GM23338 (cell line): ENCODE data around the gene NFATC1. TPM values are rescaled to one million over a fixed set of nuclear protein-coding genes. Genes with fewer than 3 reads are reported as not detected.

Source experiments
- ATAC-seq: fragments of 200-7000 bp; cut with Tn5 transposase; 3 replicates; pipeline ENCODE4 v1.9.1; 2020
- DNase-seq: peaks from one replicate; pipeline ENCODE4 v3.0.0-alpha.2; 2015; ENCODE audit warnings: low spot score
- H2AFZ ChIP-seq: fragments of 200-600 bp; sonication (generic); 2 replicates; pipeline ENCODE4 v1.8.0; 2016; ENCODE audit warnings: antibody characterized with exemption, mild to moderate bottlenecking, moderate library complexity
- H3F3A ChIP-seq: fragments of 200-600 bp; sonication (generic); replicated peaks from 2 replicates; pipeline ENCODE4 v1.8.0; 2017; ENCODE audit warnings: antibody characterized with exemption, mixed run types, low read depth
- H3K27ac ChIP-seq: fragments of 200-600 bp; sonication (generic); 2 replicates; pipeline ENCODE4 v1.6.1; 2016; ENCODE audit warnings: low read depth
- H3K27me3 ChIP-seq: fragments of 200-600 bp; sonication (generic); 2 replicates; pipeline ENCODE4 v1.8.0; 2016; ENCODE audit warnings: mild to moderate bottlenecking, mixed run types, moderate library complexity; ENCODE audit not compliant: insufficient read depth
- H3K36me3 ChIP-seq: fragments of 200-600 bp; sonication (generic); 2 replicates; pipeline ENCODE4 v1.8.0; 2016; ENCODE audit warnings: mild to moderate bottlenecking; ENCODE audit not compliant: insufficient read depth
- H3K4me1 ChIP-seq: fragments of 200-600 bp; sonication (generic); 2 replicates; pipeline ENCODE4 v1.8.0; 2016; ENCODE audit warnings: mild to moderate bottlenecking, moderate library complexity; ENCODE audit not compliant: insufficient read depth
- H3K4me2 ChIP-seq: fragments of 200-600 bp; sonication (generic); 2 replicates; pipeline ENCODE4 v1.7.1; 2017; ENCODE audit warnings: mixed run types
- H3K4me3 ChIP-seq: fragments of 200-600 bp; sonication (generic); 2 replicates; pipeline ENCODE4 v1.6.1; 2016; ENCODE audit warnings: mixed run types
- H3K79me2 ChIP-seq: fragments of 200-600 bp; sonication (generic); replicated peaks from 2 replicates; pipeline ENCODE4 v1.8.0; 2017; ENCODE audit warnings: mild to moderate bottlenecking; ENCODE audit not compliant: insufficient read depth
- H3K9me2 ChIP-seq: fragments of 200-600 bp; sonication (generic); 2 replicates; pipeline ENCODE4 v1.8.0; 2017; ENCODE audit not compliant: insufficient read depth
- H4K20me1 ChIP-seq: fragments of 200-600 bp; sonication (generic); replicated peaks from 2 replicates; pipeline ENCODE4 v1.8.0; 2017; ENCODE audit warnings: mild to moderate bottlenecking; ENCODE audit not compliant: insufficient read depth
- H3K27ac Mint-ChIP-seq: 2 replicates; pipeline ENCODE4 v1.8.0; 2020; ENCODE audit warnings: inconsistent platforms, mild to moderate bottlenecking, moderate library complexity, mixed read lengths
- H3K27me3 Mint-ChIP-seq: 3 replicates; pipeline ENCODE4 v1.8.0; 2022; ENCODE audit warnings: low read depth, mild to moderate bottlenecking, moderate library complexity, mixed read lengths, inconsistent platforms; ENCODE audit not compliant: insufficient read depth, poor library complexity
- H3K36me3 Mint-ChIP-seq: 3 replicates; pipeline ENCODE4 v1.8.0; 2021; ENCODE audit warnings: low read depth, mild to moderate bottlenecking, inconsistent platforms, moderate library complexity, mixed read lengths
- H3K4me1 Mint-ChIP-seq: 3 replicates; pipeline ENCODE4 v1.8.0; 2020; ENCODE audit warnings: mild to moderate bottlenecking, inconsistent platforms, mixed read lengths
- H3K4me3 Mint-ChIP-seq: 3 replicates; pipeline ENCODE4 v1.8.0; 2021; ENCODE audit warnings: moderate library complexity, mild to moderate bottlenecking, inconsistent platforms, mixed read lengths
- H3K9me3 Mint-ChIP-seq: 3 replicates; pipeline ENCODE4 v1.8.0; 2020; ENCODE audit warnings: moderate library complexity, mild to moderate bottlenecking, inconsistent platforms, mixed read lengths
- CREB1 ChIP-seq: fragments of 250-450 bp; sonication (Bioruptor Pico); IDR thresholded peaks from 2 replicates; pipeline ENCODE4 v1.5.0; 2020; ENCODE audit warnings: low read depth, mild to moderate bottlenecking, moderate library complexity
- EZH2 ChIP-seq: fragments of 200-600 bp; sonication (generic); IDR thresholded peaks from one replicate; pipeline ENCODE4 v1.8.0; 2017; ENCODE audit warnings: antibody characterized with exemption, mild to moderate bottlenecking, low read depth; ENCODE audit not compliant: unreplicated experiment
- EZH2phosphoT487 ChIP-seq: fragments of 200-600 bp; sonication (generic); IDR thresholded peaks from one replicate; pipeline ENCODE4 v1.8.1; 2018; ENCODE audit warnings: antibody characterized with exemption; ENCODE audit not compliant: unreplicated experiment
- JUNB ChIP-seq: IDR thresholded peaks from one replicate; pipeline ENCODE4 v1.6.1; 2016; ENCODE audit warnings: antibody characterized with exemption; ENCODE audit not compliant: unreplicated experiment
- NANOG ChIP-seq: IDR thresholded peaks from 2 replicates; pipeline ENCODE4 v1.6.1; 2016; ENCODE audit warnings: antibody characterized with exemption, borderline replicate concordance
- POLR2AphosphoS5 ChIP-seq: IDR thresholded peaks from 2 replicates; pipeline ENCODE4 v1.6.1; 2016; ENCODE audit warnings: antibody characterized with exemption, low read depth
- STAT1 ChIP-seq: IDR thresholded peaks from one replicate; pipeline ENCODE4 v1.6.1; 2016; ENCODE audit warnings: antibody characterized with exemption; ENCODE audit not compliant: unreplicated experiment
- ZNF331 ChIP-seq: fragments of 250-450 bp; sonication (Bioruptor Pico); IDR thresholded peaks from 2 replicates; pipeline ENCODE4 v1.5.0; 2020; ENCODE audit warnings: low read depth, mild to moderate bottlenecking, moderate library complexity
- polyA plus RNA-seq: library from polyadenylated mRNA; unstranded; fragments of >200 nt; fragmentation: Nextera tagmentation; extraction: Ambion mirVana; gene quantifications from 2 replicates; pipeline ENCODE4 v1.2.1, GENCODE V29; 2016
- total RNA-seq: library from RNA; depleted of rRNA; stranded (reverse); fragments of >200 nt; shearing (Covaris generic); gene quantifications from 2 replicates; pipeline ENCODE4 v1.2.3, GENCODE V29; 2014
- TF ChIP-seq, protein P1 (sequence below), 2 experiments: fragments of 200-600 bp in 1 of 2; sonication (generic) in 1 of 2; conservative IDR thresholded peaks; 2 replicates each; pipeline versions ENCODE4 v1.5.1 to v1.6.1; 2016 to 2017; ENCODE audit warnings: antibody characterized with exemption in 2 of 2, low read depth in 2 of 2, mild to moderate bottlenecking in 2 of 2, moderate library complexity in 1 of 2
- TF ChIP-seq, protein P2 (sequence below): IDR thresholded peaks from 2 replicates; pipeline ENCODE4 v1.6.1; 2016; ENCODE audit warnings: antibody characterized with exemption

The NFATC1 gene
- total and polyA plus RNA-seq, 2 experiments from 2014 or later, result 3.9 to 6.4 TPM

- TF ChIP-seq STAT1, result no peak
- TF ChIP-seq EZH2phosphoT487, result no peak
- TF ChIP-seq, protein P1, sequence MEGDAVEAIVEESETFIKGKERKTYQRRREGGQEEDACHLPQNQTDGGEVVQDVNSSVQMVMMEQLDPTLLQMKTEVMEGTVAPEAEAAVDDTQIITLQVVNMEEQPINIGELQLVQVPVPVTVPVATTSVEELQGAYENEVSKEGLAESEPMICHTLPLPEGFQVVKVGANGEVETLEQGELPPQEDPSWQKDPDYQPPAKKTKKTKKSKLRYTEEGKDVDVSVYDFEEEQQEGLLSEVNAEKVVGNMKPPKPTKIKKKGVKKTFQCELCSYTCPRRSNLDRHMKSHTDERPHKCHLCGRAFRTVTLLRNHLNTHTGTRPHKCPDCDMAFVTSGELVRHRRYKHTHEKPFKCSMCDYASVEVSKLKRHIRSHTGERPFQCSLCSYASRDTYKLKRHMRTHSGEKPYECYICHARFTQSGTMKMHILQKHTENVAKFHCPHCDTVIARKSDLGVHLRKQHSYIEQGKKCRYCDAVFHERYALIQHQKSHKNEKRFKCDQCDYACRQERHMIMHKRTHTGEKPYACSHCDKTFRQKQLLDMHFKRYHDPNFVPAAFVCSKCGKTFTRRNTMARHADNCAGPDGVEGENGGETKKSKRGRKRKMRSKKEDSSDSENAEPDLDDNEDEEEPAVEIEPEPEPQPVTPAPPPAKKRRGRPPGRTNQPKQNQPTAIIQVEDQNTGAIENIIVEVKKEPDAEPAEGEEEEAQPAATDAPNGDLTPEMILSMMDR (conservative IDR thresholded peaks at IDR 0.05; ENCODE audit: low read depth in 2 of 2), result no peak
- TF ChIP-seq NANOG, result no peak
- TF ChIP-seq ZNF331 (CRISPR knock-in tag), result no peak
- TF ChIP-seq, protein P2, sequence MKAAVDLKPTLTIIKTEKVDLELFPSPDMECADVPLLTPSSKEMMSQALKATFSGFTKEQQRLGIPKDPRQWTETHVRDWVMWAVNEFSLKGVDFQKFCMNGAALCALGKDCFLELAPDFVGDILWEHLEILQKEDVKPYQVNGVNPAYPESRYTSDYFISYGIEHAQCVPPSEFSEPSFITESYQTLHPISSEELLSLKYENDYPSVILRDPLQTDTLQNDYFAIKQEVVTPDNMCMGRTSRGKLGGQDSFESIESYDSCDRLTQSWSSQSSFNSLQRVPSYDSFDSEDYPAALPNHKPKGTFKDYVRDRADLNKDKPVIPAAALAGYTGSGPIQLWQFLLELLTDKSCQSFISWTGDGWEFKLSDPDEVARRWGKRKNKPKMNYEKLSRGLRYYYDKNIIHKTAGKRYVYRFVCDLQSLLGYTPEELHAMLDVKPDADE, result no peak
- no peak for TF ChIP-seq POLR2AphosphoS5
- TF ChIP-seq JUNB, result no peak
- TF ChIP-seq CREB1 (CRISPR knock-in tag), result no peak
- TF ChIP-seq EZH2, result no peak
- H3K27ac Mint-ChIP-seq, result no peak overlapping the region
- H3K9me3 Mint-ChIP-seq, result no peaks in the 10 kb centered on the region; the same call in 2 of the 3 replicates
- Histone ChIP-seq H4K20me1 (no peaks in the 10 kb centered on the region; the same call in 1 of the 2 replicates), H3K9me2 (no peaks in the 10 kb centered on the region), H3F3A (no peaks in the 10 kb centered on the region), H3K36me3 (no peaks in the 10 kb centered on the region), H3K27me3 (no peaks in the 10 kb centered on the region), H3K4me2 (no peak overlapping the region), H2AFZ (no peak overlapping the region), H3K4me1 (no peaks in the 10 kb centered on the region), H3K4me3 (no peak overlapping the region), H3K27ac (no peak overlapping the region), H3K79me2 (no peaks in the 10 kb centered on the region)
- no peak overlapping the region for H3K4me3 Mint-ChIP-seq
- ATAC-seq (no peak), DNase-seq (no peak)
- peaks cover 2% of the 10 kb centered on the region; the same call in 1 of the 3 replicates for H3K4me1 Mint-ChIP-seq
- peaks cover 2% of the 10 kb centered on the region for H3K27me3 Mint-ChIP-seq
- H3K36me3 Mint-ChIP-seq, result no peaks in the 10 kb centered on the region
Measured at GRCh38 chr18:79516441-79516931, 120.8 kb downstream of the NFATC1 start.

- no peaks in the 10 kb centered on the region; the same call in 1 of the 2 replicates for H4K20me1 ChIP-seq
Measured at GRCh38 chr18:79517341-79517740, 121.6 kb downstream of the NFATC1 start.

More at GRCh38 chr18:79517341-79517740, 121.6 kb downstream of the NFATC1 start:
- Histone ChIP-seq H3K27ac (no peak overlapping the region), H3K4me3 (no peak overlapping the region), H3K4me2 (no peak overlapping the region), H3K36me3 (no peaks in the 10 kb centered on the region), H3F3A (no peaks in the 10 kb centered on the region), H3K79me2 (no peaks in the 10 kb centered on the region), H3K9me2 (no peaks in the 10 kb centered on the region), H2AFZ (no peak overlapping the region), H3K27me3 (no peaks in the 10 kb centered on the region), H3K4me1 (no peaks in the 10 kb centered on the region)
- Mint-ChIP-seq H3K27me3 (peaks cover 4% of the 10 kb centered on the region), H3K27ac (no peak overlapping the region), H3K4me3 (no peak overlapping the region), H3K36me3 (no peaks in the 10 kb centered on the region), H3K4me1 (peaks cover 2% of the 10 kb centered on the region; the same call in 1 of the 3 replicates), H3K9me3 (no peaks in the 10 kb centered on the region; the same call in 2 of the 3 replicates)
- DNase-seq (peak; percentile 43), ATAC-seq (peak; percentile 47; the same call in 1 of the 3 replicates)
- TF ChIP-seq STAT1, result no peak
